HG03571 (cell line): ENCODE measurements around the gene HOXB5.
A peak's percentile ranks its signal among the peaks of the same experiment; 100 is the strongest.

Experiments
- ATAC-seq: cut with Tn5 transposase; IDR thresholded peaks from one replicate; pipeline ENCODE4 v1.9.1; 2021; ENCODE audit not compliant: unreplicated experiment

The HOXB5 gene

GRCh38 chr17:48550502-48551213 lies 42.9 kb downstream of the HOXB5 start:
- ATAC-seq = no peak

- no peak for ATAC-seq
Measured at GRCh38 chr17:48549914-48550501, 43.6 kb downstream of the HOXB5 start.

- ATAC-seq = no peak
Measured at GRCh38 chr17:48549281-48549630, 44.3 kb downstream of the HOXB5 start.

- no peak for ATAC-seq
Measured at GRCh38 chr17:48548523-48549280, 44.9 kb downstream of the HOXB5 start.

- no peak for ATAC-seq
Measured at GRCh38 chr17:48547808-48548522, 45.6 kb downstream of the HOXB5 start.

GRCh38 chr17:48546924-48547807 lies 46.4 kb downstream of the HOXB5 start:
- no peak for ATAC-seq

GRCh38 chr17:48546137-48546923 lies 47.2 kb downstream of the HOXB5 start:
- no peak for ATAC-seq

GRCh38 chr17:48545539-48545938 lies 48.0 kb downstream of the HOXB5 start:
- ATAC-seq = no peak

GRCh38 chr17:48545022-48545375 lies 48.6 kb downstream of the HOXB5 start, which contains the start of gene HOXB2:
HOXB2 (minus strand) TSS chr17:48545109; CDS start chr17:48544911, 198 bp downstream.
- ATAC-seq = no peak

- ATAC-seq = no peak
Measured at GRCh38 chr17:48544349-48545021, 49.1 kb downstream of the HOXB5 start.

GRCh38 chr17:48543854-48544348 lies 49.7 kb downstream of the HOXB5 start:
- no peak for ATAC-seq

GRCh38 chr17:48543107-48543853 lies 50.3 kb downstream of the HOXB5 start:
- ATAC-seq = peak; percentile 48

- ATAC-seq = no peak
Measured at GRCh38 chr17:48542698-48543106, 50.9 kb downstream of the HOXB5 start.

GRCh38 chr17:48542114-48542656 lies 51.4 kb downstream of the HOXB5 start:
- ATAC-seq = no peak

- ATAC-seq = no peak
Measured at GRCh38 chr17:48541577-48542113, 51.9 kb downstream of the HOXB5 start.
